ENCODE measurements around the gene GRIK4.

GRCh38 chr11:120805960-120806555, 294.5 kb downstream of the GRIK4 start:
- TF ChIP-seq CTCF (conservative IDR thresholded peaks at IDR 0.05; ENCODE audit: low read depth, low read length) (no peak), ELK1 (IDR thresholded peaks at IDR 0.05; ENCODE audit: borderline replicate concordance, low read depth, low read length) (no peak), MAFK (IDR thresholded peaks at IDR 0.05; ENCODE audit: low read depth, low read length) (no peak), SMC3 (IDR thresholded peaks at IDR 0.05; ENCODE audit: low read depth, low read length) (no peak), FOS (IDR thresholded peaks at IDR 0.05; ENCODE audit: low read depth, low read length) (no peak), RAD21 (IDR thresholded peaks at IDR 0.05; ENCODE audit: low read length) (no peak), RCOR1 (IDR thresholded peaks at IDR 0.05; ENCODE audit: insufficient replicate concordance, low read length) (no peak), BHLHE40 (IDR thresholded peaks at IDR 0.05; ENCODE audit: low read depth, low read length) (no peak), MXI1 (IDR thresholded peaks at IDR 0.05; ENCODE audit: borderline replicate concordance, low read depth, low read length) (no peak), POLR2A (IDR thresholded peaks at IDR 0.05; ENCODE audit: low read depth, low read length) (no peak), USF2 (IDR thresholded peaks at IDR 0.05; ENCODE audit: low read depth, low read length) (no peak), RFX5 (IDR thresholded peaks at IDR 0.05; ENCODE audit: low read depth, low read length) (no peak), CEBPB (IDR thresholded peaks at IDR 0.05; ENCODE audit: low read depth, low read length) (no peak)
